NT2/D1 (cell line): Measurements from ENCODE around the gene KIF20B.

Experiments
- YY1 ChIP-seq: IDR thresholded peaks from 2 replicates; pipeline ENCODE4 v1.6.1; 2011; ENCODE audit not compliant: insufficient read length, insufficient read depth
- ZNF274 ChIP-seq: IDR thresholded peaks from 2 replicates; pipeline ENCODE4 v1.6.1; 2011; ENCODE audit warnings: mild to moderate bottlenecking, low read depth, low read length

GRCh38 chr10:89665302-89665701 is 36.1 kb upstream of the KIF20B start:
- TF ChIP-seq YY1 = no peak
- TF ChIP-seq ZNF274 = no peak
